ENCODE results near the gene MANSC4. TPM values are rescaled to one million over a fixed set of nuclear protein-coding genes. Genes with fewer than 3 reads are reported as not detected.

Gene MANSC4
- total RNA-seq, 4 donors from 2014 or later = 0.78 to 1.5 TPM; not detected in 2

GRCh38 chr12:27802936-27803335 lies 22.9 kb upstream of the MANSC4 start:
- H3K4me1 ChIP-seq = no peaks in the 10 kb centered on the region
- DNase-seq (ENCODE audit: low spot score in 2 of 2) = no peak
- H3K9me3 ChIP-seq = no peaks in the 10 kb centered on the region
- H3K4me3 ChIP-seq = no peak overlapping the region
- H3K36me3 ChIP-seq = peaks cover 0 to 33% (median 2%) of the 10 kb centered on the region in 3 donors
- no peaks in the 10 kb centered on the region for H3K27me3 ChIP-seq
- TF ChIP-seq POLR2A (IDR thresholded peaks at IDR 0.05) (no peak), CTCF (IDR thresholded peaks at IDR 0.05) (no peak), EP300 (IDR thresholded peaks at IDR 0.05) (no peak)
- 87 to 94% methylated on average over 2 of the region's 2 CpGs for WGBS, 2 donors
- no peak overlapping the region for H3K27ac ChIP-seq

DNA sequence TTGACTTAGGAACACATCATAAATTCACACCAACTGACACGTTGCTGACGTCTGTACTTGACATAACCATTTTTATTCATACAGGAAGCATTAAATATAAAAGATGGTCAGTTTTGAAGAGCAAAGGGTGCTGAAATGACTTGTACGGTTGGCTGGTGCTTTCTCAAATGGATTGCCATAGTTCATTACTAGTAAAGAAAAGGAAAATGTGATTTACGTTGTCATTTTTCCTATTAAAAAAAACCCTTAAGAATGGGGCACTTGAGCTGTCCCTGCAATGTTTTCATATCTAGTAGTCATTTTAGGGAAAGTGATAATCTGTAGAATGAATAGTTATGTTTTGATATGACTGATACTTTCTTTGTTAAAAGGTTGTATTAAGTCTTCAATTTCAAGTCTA lies 22.5 kb upstream of the MANSC4 start:
- H3K4me1 ChIP-seq = no peaks in the 10 kb centered on the region
- H3K27ac ChIP-seq = no peak overlapping the region
- WGBS, 2 donors = 56 to 62% methylated on average over 4 of the region's 4 CpGs
- no peaks in the 10 kb centered on the region for H3K27me3 ChIP-seq
- peaks cover 0 to 37% (median 6%) of the 10 kb centered on the region in 3 donors for H3K36me3 ChIP-seq
- no peak overlapping the region for H3K4me3 ChIP-seq
- DNase-seq (ENCODE audit: low spot score in 2 of 2) = no peak
- H3K9me3 ChIP-seq = no peaks in the 10 kb centered on the region
- TF ChIP-seq CTCF (IDR thresholded peaks at IDR 0.05) (no peak), POLR2A (IDR thresholded peaks at IDR 0.05) (no peak), EP300 (IDR thresholded peaks at IDR 0.05) (no peak)

GRCh38 chr12:27801630-27802029 lies 21.6 kb upstream of the MANSC4 start:
- no peak overlapping the region for H3K27ac ChIP-seq
- no peak for DNase-seq (ENCODE audit: low spot score in 2 of 2)
- WGBS, 2 donors = 75 to 77% methylated on average over 5 of the region's 5 CpGs
- TF ChIP-seq CTCF (IDR thresholded peaks at IDR 0.05) (no peak), EP300 (IDR thresholded peaks at IDR 0.05) (no peak), POLR2A (IDR thresholded peaks at IDR 0.05) (no peak)
- H3K9me3 ChIP-seq = no peaks in the 10 kb centered on the region
- H3K4me1 ChIP-seq = no peaks in the 10 kb centered on the region
- no peak overlapping the region for H3K4me3 ChIP-seq
- H3K36me3 ChIP-seq = peaks cover 0 to 46% (median 6%) of the 10 kb centered on the region in 3 donors
- H3K27me3 ChIP-seq = no peaks in the 10 kb centered on the region

DNA sequence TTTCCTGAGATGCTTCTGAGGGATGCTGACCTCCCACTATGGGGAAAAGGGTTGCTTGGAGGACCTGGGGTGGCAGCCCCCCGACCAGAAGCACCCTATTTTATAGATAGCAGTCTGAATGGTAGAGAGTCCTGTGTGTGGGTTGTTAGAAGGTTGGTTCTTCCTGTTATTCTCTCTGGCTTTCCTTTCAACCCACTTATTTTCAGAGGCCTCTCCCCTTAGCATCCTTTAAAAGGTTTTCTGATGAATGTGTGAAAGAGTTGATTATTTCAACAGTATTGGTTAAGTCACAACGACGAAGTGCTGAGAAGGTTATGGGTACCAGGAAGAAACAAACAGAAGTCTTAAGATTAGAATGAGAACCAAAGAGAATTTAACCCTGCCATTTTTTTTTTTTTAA lies 20.8 kb upstream of the MANSC4 start:
- no peak for TF ChIP-seq EP300 (IDR thresholded peaks at IDR 0.05)
- TF ChIP-seq POLR2A (IDR thresholded peaks at IDR 0.05) = no peak
- no peak for TF ChIP-seq CTCF (IDR thresholded peaks at IDR 0.05)
- Histone ChIP-seq H3K27ac (no peak overlapping the region), H3K9me3 (no peaks in the 10 kb centered on the region), H3K4me1 (peaks cover 0 to under 1% (median 0%) of the 10 kb centered on the region in 4 donors), H3K36me3 (peaks cover 0 to 54% (median 6%) of the 10 kb centered on the region in 3 donors), H3K4me3 (no peak overlapping the region), H3K27me3 (no peaks in the 10 kb centered on the region)
- DNase-seq (ENCODE audit: low spot score in 2 of 2) = no peak
- 87 to 91% methylated on average over 3 of the region's 3 CpGs for WGBS, 2 donors

DNA sequence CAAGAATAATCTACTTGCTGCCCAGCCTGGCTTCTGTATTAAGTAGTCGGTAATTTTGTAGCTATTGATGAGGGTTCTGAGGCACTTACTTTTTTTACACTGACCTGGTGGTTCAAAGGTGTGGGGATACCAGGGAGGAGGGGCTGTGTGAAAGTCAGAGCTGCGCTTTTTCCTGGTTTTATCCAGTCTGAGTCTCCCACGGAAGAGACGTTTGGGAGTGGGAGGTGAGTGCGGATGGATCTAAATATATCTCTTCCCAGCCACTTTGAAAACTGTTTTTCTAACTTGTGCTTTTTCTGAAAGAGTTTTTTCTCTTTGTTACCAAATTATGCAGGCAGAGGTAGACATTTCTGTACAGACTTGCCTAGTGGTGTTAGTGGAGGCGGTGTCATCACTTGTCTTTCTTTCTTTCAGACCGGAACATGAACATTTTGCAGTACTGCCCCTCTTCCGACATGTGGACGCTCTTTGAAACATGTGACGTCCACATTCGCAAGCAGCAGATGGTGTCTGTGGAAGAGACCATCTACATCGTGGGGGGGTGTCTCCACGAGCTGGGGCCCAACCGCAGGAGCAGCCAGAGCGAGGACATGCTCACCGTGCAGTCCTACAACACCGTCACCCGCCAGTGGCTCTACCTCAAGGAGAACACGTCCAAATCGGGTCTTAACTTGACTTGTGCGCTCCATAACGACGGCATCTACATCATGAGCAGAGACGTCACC lies 17.4 kb upstream of the MANSC4 start:
- peaks cover 0 to 86% (median 6%) of the 10 kb centered on the region in 3 donors for H3K36me3 ChIP-seq
- TF ChIP-seq EP300 (IDR thresholded peaks at IDR 0.05) = no peak
- TF ChIP-seq POLR2A (IDR thresholded peaks at IDR 0.05) = no peak
- no peak for TF ChIP-seq CTCF (IDR thresholded peaks at IDR 0.05)
- no peak for DNase-seq (ENCODE audit: low spot score in 2 of 2)

More for the DNA sequence above, 17.4 kb upstream of the MANSC4 start:
- WGBS, 2 donors = 89 to 93% methylated on average over 24 of the region's 24 CpGs
- Histone ChIP-seq H3K27me3 (no peaks in the 10 kb centered on the region), H3K4me3 (no peak overlapping the region), H3K9me3 (no peaks in the 10 kb centered on the region), H3K4me1 (peaks cover 0 to 16% (median 0%) of the 10 kb centered on the region in 4 donors), H3K27ac (no peak overlapping the region)
